ENCODE results near the gene PTGIR. TPM values are rescaled to one million over a fixed set of nuclear protein-coding genes. Genes with fewer than 3 reads are reported as not detected.
A peak's percentile ranks its signal among the peaks of the same experiment; 100 is the strongest.

Gene PTGIR
- total RNA-seq, 4 donors from 2014 or later = 9.0 to 21.9 (median 12.7) TPM

- Histone ChIP-seq H3K36me3 (no peaks in the 10 kb centered on the region), H3K27me3 (peaks cover 14% of the 10 kb centered on the region), H3K4me1 (peaks cover 17 to 18% of the 10 kb centered on the region in 2 donors), H3K27ac (no peak overlapping the region), H3K9me3 (no peaks in the 10 kb centered on the region), H3K4me3 (replicated peaks in 1 of 3) (no peak overlapping the region)
- 92 to 95% methylated on average over 2 of the region's 2 CpGs for WGBS, 2 donors
- TF ChIP-seq POLR2A (IDR thresholded peaks at IDR 0.05) = no peak
- TF ChIP-seq, protein P1, sequence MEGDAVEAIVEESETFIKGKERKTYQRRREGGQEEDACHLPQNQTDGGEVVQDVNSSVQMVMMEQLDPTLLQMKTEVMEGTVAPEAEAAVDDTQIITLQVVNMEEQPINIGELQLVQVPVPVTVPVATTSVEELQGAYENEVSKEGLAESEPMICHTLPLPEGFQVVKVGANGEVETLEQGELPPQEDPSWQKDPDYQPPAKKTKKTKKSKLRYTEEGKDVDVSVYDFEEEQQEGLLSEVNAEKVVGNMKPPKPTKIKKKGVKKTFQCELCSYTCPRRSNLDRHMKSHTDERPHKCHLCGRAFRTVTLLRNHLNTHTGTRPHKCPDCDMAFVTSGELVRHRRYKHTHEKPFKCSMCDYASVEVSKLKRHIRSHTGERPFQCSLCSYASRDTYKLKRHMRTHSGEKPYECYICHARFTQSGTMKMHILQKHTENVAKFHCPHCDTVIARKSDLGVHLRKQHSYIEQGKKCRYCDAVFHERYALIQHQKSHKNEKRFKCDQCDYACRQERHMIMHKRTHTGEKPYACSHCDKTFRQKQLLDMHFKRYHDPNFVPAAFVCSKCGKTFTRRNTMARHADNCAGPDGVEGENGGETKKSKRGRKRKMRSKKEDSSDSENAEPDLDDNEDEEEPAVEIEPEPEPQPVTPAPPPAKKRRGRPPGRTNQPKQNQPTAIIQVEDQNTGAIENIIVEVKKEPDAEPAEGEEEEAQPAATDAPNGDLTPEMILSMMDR (IDR thresholded peaks at IDR 0.05) = no peak
- intact Hi-C loops (cut with DNase I) = no loop called here
- no peak for DNase-seq
These were observed 15.8 kb upstream of the PTGIR start for GRCh38 chr19:46640656-46641055.

DNA sequence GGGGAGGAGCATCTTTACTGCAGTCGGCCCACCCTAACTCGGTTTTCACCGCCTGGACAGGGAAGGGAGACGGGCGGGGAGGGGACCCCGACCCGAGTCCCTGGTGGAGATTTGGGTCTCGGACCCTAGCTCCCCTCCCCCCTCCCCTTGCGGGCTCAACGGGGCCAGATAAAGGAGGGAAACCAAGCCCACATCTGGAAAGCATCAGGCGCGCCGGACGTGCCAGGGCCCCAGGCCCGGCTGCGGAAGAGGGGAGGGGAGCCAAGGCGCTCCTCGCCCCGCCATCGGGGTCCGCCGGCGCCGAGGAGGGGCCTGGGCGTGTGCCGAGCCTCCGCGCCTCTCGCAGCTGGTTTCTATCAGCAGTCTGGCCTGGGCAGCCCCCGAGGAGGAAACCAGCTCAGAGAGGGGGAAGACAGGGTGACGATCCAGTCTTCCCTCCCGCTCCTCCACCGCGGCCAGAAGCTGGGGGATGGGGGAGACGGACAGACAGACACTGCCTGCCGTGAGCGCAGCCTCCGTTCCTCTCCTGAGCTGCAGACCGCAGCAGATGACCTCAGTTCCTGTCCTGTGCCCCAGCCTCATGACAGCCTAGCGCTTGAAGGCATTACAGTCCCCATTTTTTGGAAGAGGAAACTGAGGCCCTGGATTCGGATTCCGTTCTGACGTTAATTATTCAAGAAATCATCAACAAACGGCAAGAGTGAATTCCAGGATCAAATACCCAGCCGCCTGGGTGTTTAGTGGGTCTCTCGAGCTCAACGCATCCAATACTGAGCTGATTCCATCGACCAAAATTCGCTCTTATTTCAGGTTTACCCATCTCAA, 14.7 kb upstream of the PTGIR start:
- no peak for DNase-seq
- Histone ChIP-seq H3K36me3 (no peaks in the 10 kb centered on the region), H3K9me3 (no peaks in the 10 kb centered on the region), H3K27ac (peak overlapping the region in 2 of 3 donors; percentile 36 to 45), H3K4me3 (replicated peaks in 1 of 3) (no peak overlapping the region), H3K27me3 (peaks cover 20% of the 10 kb centered on the region), H3K4me1 (peaks cover 17 to 24% of the 10 kb centered on the region in 2 donors)
- WGBS, 2 donors = 11 to 23% methylated on average over 14 to 19 of the region's 49 CpGs
- TF ChIP-seq, protein P1 (IDR thresholded peaks at IDR 0.05) = no peak
- no peak for TF ChIP-seq POLR2A (IDR thresholded peaks at IDR 0.05)
- intact Hi-C loops (cut with DNase I) = no loop called here

- H3K9me3 ChIP-seq = no peaks in the 10 kb centered on the region
- TF ChIP-seq, protein P1 (IDR thresholded peaks at IDR 0.05) = no peak
- no peak for TF ChIP-seq POLR2A (IDR thresholded peaks at IDR 0.05)
- no peak overlapping the region for H3K4me3 ChIP-seq (replicated peaks in 1 of 3)
- peaks cover 23% of the 10 kb centered on the region for H3K27me3 ChIP-seq
- intact Hi-C loops (cut with DNase I) = no loop called here
- no peak overlapping the region for H3K27ac ChIP-seq
- H3K4me1 ChIP-seq = peaks cover 23 to 37% of the 10 kb centered on the region in 2 donors
- 76 to 78% methylated on average over 14 of the region's 14 CpGs for WGBS, 2 donors
- H3K36me3 ChIP-seq = no peaks in the 10 kb centered on the region
- no peak for DNase-seq
These were observed 12.3 kb upstream of the PTGIR start for GRCh38 chr19:46637224-46637623.

- whole genome bisulfite sequencing, 2 donors = 36% methylated on average over 21 of the region's 34 CpGs
- peaks cover 23 to 37% of the 10 kb centered on the region in 2 donors for H3K4me1 ChIP-seq
- DNase-seq = no peak
- no peak within 1 kb of the TSS for H3K27ac ChIP-seq
- TF ChIP-seq, protein P1 (IDR thresholded peaks at IDR 0.05) = no peak
- TF ChIP-seq POLR2A (IDR thresholded peaks at IDR 0.05) = no peak
- no peaks in the 10 kb centered on the region for H3K9me3 ChIP-seq
- intact Hi-C loops (cut with DNase I) = no loop called here
- peaks cover 23% of the 10 kb centered on the region for H3K27me3 ChIP-seq
- no peak within 1 kb of the TSS for H3K4me3 ChIP-seq (replicated peaks in 1 of 3)
- no peaks in the 10 kb centered on the region for H3K36me3 ChIP-seq
These were observed 11.3 kb upstream of the PTGIR start, which contains the start of gene GNG8 for GRCh38 chr19:46635920-46636761. Gene GNG8 (minus strand): TSS chr19:46636202. CDS start chr19:46634682, 1,520 bp downstream.
